ACHN (cell line): ENCODE results near the gene MRTFA.
"Not testable (repeated sequence)": the region's sequence is repeated elsewhere in the genome, so short reads cannot be mapped to it uniquely, and the experiment has no call there.

ENCODE experiments used
- DNase-seq: peaks from one replicate; pipeline ENCODE4 v3.0.0-alpha.2; 2015
- in situ Hi-C: cut with HindIII; loops from 2 replicates; pipeline ENCODE4 v1.10.0; 2017; ENCODE audit warnings: low sequenced_read_pairs, low pct_ligation_motif_present, low pct_unique_long_range_greater_than_20kb

MRTFA gene

DNA sequence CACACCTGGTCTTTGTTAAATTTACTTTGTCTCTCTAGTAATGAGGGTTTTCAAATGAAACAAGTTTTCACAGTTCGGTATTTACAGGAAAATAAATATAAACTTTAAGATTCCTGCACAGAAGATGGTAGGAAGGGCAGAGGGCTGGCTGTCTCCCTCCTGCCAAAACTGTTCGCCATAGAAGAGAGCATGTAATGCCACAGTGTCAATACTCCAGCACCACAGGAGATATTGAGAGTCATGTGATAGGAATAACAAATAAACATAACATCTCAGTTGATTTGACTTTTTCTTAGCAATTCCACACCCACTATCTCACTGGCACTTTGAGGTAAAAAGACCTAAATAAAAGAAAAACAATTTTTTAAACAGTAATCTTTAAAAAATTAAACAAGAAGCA, 100.9 kb downstream of the MRTFA start:
- in situ Hi-C loops: no loop called here

DNA sequence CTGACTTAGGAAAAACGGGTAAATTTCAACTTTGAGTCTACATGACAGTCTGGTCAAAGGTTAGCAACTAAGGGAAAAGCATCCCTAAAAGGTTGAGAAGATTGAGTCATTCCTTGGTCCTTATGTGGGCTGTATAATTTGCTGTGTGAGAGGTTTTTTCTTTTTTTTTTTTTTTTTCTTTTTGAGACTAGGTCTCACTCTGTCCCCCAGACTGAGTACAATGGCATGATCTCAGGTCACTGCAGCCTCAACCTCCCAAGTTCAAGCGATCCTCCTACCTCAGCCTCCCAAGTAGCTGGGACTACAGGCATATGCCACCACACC, 101.4 kb downstream of the MRTFA start:
- no peak for DNase-seq
- in situ Hi-C loops: no loop called here

More for the DNA sequence above, 100.9 kb downstream of the MRTFA start:
- no peak for DNase-seq

DNA sequence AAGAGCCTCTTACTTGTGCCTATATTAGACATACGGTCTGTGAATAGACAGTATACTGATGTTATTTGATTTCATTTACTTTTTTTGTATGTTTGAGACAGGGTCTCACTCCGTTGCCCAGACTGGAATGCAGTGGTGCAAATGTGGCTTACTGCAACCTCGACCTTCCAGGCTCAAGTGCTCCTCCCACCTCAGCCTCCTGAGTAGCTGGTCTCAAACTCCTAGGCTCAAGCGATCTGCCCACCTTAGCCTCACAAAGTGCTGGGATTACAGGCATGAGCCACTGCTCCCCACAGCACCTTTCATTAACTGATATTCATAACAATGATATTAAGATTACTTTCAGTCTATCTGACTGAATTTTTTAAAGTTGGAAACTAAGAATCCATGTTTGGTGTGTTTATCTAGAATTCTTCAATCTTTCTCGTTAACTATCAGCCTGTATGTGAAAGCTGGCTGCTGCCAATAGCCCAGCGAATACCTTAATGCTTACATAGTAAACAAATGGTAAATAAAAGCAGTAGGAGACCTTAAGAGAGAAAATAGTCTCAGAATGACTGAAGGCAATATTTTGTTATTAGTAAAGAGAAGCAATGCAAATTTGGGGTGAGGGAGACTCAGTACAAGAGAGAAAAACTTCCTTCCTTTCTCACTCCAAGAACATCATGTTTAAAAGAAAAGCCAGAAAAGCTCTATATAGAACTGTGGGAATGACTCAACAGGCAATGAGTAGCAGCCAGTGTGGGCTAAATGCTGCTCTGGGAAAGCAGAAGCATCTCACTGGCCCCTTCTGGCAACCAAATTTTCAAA, 101.9 kb downstream of the MRTFA start:
- DNase-seq: peak; percentile 33
- in situ Hi-C loops: no loop called here

DNA sequence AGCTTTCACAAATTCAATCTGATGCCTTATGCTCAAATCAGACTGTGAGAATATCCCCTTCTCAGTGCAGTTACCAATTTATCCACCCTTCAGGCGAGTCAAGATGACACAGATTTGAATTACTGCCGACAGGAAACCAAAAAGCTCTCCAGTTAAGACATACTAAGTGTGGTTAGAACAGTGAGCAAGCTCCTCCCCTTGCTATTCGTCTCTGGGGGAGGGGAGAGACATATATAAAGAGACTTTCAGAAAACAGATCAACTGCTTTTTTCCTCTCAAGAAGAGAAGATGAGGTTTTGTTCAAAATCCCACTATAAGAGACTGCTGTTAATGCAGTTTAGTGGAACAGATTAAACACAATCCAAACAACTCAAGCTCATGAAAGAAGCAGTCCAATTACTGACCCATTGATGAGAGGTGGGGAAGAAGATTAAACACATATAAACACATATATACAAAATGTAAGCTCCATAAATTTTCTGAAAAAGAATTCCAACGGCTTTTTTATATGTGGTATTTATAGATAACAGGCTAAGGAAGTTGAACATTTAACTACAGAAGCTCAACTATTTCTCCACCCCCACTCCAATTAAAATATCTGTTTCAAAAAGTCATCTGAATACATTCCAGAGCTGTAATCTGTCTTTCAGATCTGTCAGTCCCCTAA, 102.7 kb downstream of the MRTFA start:
- peak; percentile 61 for DNase-seq
- in situ Hi-C loops: no loop called here

DNA sequence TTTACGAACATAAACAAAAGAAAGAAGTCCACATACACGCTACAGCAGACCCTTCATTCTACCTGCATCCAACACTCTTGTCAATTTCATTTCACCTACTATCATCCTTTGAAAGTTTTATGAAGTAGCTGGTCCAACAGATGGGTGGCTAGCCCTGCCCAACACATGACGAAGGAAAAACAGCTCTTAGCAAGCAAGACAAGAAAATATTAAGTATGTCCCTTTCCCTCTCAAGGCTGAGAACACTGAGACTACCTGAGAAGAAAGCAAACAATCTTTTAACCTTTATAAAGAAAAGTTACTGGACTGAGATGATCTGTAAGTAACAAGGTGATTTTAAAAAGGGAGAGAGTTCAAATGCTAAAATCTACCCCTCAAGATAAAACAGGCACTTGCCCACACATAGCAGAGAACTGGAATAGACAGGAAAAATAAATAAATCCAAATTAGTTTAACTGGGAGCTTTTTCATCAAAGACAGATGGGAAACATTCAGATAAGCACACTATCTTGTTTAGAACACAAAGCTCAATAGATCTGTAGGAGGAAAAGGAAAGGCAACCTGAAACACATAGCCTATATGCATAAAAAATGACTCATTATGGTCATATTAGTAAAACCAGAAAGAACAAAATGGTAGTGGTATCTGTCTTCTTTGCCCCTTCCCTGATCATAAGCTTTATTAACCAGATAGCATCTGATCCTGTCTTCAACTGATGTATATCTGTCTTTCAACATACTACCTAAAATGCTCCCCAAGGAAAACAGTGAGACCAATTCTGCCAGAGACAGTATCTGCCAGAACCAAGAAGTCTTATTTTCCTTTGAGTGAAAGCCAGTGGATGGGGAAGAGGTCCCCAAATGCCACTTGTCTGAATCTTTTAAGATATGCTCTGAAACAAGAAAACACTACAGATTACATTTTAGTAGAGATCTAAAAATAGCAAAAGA, 104.3 kb downstream of the MRTFA start:
- no peak for DNase-seq
- in situ Hi-C loops: no loop called here

DNA sequence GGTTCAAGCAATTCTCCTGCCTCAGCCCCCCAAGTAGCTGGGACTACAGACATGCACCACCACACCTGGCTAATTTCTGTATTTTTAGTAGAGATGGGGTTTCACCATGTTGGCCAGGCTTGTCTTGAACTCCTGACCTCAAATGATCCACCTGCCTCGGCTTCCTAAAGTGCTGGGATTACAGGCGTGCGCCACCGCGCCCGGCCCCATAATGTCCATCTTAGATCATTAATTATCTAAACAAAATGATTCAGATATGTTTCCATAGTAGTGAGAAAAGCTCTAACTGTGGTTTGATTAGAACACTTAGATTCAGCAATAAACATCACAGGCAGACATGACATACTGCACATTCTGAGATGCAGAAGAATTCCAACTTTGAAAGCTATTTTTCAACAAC, 106.1 kb downstream of the MRTFA start:
- in situ Hi-C loops, DNase-seq: not testable (repeated sequence)

DNA sequence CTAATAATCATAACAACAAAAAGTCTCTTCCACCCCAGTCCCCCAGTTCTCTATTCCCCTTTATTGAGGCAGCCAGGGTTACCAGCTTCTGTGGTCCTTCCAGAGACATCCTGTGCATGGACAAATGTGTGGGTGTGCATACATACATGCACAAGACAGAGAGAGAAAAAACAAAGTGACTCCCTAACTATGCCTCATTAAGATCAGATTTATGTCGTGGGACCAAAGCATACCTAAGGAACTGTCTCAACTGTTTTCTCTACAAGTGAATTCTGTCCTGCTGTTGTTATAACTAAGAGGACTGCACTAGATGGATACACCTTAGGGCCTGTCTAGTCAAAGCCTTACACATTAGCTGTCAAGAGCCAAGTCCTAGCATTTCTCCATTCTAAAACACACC, 106.7 kb downstream of the MRTFA start:
- in situ Hi-C loops: no loop called here
- DNase-seq: no peak

DNA sequence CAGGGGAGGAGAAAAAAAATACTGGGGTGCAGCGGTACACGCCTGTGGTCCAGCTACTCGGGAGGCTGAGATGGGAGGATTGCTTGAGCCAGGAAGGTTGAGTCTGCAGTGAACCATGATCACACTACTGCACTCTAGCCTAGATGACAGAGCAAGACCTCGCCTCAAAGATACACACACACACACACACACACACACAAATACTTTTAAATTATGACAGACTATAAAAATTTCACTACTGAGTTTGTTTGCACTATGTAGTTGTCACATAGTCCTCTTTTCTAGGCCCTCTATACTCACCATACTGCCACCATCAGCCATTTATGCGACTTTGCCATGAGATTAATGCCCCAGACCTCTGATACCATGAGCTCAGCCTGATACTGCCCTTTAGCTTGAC, 109.6 kb downstream of the MRTFA start:
- in situ Hi-C loops: no loop called here

DNA sequence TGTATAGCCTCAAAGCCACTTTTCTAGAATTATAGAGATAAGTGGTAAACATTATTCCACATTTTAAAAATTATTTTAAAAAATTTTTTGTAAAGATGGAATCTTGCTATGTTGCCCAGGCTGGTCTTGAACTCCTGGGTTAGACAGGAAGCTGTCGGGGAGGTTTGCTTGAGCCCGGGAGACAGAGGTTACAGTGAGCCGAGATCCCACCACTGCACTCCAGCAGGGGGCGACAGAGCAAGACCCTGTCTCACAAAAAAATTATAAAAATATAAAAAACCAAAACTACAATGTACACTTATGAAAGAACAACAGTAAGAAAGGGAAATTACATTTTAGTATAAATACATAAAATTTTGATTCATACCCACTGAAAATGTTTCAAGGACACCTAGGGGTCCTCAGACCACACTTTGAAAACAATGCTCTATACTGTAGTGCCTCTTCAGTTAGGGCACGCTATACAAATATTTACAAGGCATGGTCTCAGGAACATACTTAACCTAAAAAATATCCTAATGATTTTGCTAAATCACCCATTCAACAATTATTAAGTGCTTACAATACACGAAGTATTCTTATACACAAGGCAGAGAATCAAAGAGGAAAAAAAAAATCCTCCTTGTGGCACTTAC, 111.2 kb downstream of the MRTFA start:
- DNase-seq: peak; percentile 45

More for the DNA sequence above, 109.6 kb downstream of the MRTFA start:
- DNase-seq: no peak

DNA sequence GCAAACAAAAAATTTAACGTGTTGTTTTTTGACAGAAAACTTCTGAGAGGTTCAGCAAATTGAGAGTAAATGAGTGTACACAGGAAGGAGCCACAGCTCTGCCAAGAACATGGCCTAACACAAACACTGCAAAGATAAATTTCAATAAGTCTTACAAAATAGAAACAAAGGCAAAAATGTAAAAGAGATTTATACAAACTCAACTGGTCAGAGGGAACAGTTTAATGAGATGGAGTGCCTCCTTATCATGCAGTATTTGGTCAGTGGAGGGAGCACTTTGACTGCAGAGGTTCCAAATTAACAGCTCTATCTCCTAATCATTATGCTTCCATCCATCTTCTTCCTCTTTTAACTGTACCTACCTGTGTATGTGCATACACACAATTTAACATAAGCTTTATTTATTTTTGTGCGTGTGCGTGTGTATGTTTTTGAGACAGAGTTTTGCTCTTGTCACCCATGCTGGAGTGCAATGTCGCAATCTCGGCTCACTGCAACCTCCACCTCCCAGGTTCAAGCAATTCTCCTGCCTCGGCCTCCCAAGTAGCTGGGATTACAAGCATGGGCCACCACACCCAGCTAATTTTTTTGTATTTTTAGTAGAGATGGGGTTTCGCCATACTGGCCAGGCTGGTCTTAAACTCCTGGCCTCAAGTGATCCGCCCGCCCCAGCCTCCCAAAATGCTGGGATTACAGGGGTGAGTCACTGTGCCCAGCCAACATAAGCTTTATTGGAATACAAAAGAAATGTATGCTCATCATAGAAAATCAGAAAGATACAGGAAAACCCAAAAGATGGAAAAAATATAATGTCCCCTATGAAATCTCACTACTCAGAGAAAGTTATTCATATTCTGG, 111.9 kb downstream of the MRTFA start:
- in situ Hi-C loops: no loop called here
- no peak for DNase-seq

More for the DNA sequence above, 111.2 kb downstream of the MRTFA start:
- in situ Hi-C loops: no loop called here

DNA sequence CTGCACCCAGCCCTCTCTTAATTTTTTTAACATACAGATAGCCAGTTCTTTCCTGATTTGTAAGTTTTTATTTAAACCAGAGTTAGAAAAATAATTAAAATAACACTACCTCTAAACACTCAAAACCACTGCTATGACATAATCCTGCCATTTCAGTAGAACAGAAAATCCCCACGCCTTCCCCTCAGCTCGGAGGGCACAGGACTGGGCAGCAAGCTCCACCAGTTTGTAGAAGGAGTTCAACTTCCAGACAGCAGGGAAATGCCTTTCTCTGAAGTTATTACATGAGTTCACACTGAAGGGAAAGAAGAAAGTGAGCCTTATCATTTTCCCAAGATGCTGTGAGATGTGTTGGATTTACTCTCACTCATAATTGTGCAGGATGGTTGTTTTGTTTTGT, 114.4 kb downstream of the MRTFA start:
- in situ Hi-C loops: no loop called here
- DNase-seq: no peak

DNA sequence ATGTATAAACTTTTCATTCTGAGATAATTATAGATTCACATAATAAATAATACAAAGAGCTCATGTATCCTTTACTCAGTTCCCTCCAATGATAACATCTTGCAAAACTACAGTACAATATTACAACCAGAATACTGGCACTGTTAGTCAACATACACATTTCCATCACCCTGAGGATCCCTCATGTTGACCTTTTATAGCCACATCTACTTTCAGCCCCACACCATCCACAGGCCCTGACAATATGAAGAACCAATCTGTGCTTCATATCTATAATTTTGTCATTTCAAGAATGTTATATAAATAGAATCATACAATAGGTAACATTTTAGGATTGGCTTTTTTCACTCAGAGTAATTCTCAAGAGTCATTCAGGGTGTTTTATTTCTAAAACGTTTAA, 115.5 kb downstream of the MRTFA start:
- in situ Hi-C loops: no loop called here
- no peak for DNase-seq

DNA sequence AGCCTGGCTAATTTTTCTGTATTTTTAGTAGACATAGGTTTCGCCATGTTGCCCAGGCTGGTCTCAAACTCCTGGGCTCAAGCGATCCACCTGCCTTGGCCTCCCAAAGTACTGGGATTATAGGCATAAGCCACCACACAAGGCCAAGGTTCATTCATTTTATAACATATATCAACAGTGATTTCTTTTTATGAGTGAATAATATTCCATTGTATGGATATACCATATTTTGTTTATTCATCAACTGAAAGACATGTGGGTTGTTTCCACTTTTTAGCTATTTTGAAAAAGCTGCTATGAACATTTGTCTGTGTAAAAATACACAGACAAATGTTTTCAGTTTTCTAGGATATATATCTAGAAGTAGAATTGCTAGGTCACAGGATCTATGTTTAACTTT, 116.0 kb downstream of the MRTFA start:
- DNase-seq: no peak
- in situ Hi-C loops: no loop called here

DNA sequence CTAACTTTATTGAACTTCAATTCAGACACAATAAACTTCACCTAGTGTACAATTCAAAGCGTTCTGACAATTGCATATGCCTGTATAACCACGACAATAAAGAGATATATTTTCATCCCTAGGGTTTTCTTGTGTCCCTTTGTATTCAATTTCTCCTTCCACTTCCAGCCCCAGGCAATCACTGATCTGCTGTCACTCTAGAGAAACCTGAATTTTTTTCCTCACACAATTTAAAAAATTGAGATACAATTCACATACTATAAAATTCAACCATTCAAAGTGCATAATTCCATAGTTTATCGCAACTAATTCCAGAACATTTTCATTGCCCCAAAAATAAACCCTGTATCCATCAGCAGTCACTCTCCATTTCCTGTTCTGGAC, 116.6 kb downstream of the MRTFA start:
- no peak for DNase-seq
- in situ Hi-C loops: no loop called here

DNA sequence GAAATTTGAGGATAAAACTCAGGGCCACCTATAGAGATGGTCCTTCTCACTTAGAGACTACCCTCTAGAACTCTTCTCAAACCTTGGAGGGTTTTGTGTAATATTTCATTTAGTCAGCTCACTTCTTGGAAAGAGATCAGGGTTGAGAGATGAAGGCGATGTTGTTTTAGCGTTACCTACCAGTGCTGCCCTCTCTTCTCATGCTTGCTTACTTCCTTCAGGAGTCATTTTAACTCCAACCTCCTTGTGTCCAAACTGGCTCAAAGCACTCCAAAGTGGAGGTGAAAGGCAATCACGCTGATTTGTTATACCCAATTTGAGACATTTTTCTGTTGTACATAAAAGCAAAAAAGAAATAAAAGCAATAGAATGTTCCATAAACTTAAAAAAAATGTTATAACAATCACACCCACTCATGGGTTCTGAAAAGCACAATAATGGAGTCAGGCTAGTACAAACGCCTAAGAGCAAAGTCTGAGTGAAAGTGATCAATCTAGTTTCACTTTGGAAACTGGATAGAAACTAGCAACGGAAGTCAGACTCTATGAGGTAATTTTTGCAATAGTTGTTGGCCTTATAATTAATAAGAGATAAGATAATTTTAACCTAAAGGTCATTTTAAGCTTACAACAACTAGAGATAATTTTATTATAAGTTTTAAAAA, 117.1 kb downstream of the MRTFA start:
- in situ Hi-C loops: no loop called here
- no peak for DNase-seq

DNA sequence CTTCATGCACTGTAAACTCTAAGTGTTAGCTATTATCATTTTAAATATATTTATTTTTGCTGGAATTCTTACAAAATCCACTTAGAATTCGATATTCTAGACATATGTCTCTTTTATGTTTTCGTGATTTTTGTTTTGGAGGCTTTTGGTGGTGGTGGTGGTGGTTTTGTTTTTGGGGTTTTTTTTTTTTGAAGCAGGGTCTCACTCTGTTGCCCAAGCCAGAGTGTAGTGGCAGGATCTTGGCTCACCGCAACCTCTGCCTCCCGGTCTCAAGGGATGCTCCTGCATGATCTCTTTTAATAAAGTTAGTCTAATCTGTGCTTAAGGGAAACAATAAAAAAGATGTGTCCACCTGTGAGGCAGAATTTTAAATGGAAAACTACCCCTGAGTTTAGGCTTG, 117.7 kb downstream of the MRTFA start:
- no peak for DNase-seq
- in situ Hi-C loops: no loop called here

DNA sequence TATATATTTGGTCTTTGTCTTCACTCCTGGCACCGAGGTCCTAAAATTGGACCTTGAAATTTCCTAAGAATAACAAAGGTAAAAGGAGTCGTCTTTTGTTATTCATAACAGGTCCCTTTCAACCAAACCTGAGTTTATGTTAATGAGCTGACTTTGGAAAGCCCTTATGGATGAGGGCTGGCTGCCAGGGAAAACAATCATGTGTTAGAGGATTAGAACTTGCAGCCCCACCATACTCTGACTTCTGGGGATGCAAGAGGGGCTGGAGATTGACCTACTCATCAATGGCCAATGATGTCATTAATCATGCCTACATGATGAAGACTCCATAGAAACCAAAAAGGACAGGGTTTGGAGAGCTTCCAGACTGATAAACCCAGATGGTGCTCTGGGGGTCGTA, 118.9 kb downstream of the MRTFA start:
- in situ Hi-C loops: no loop called here
- no peak for DNase-seq
